Stimulated activated CD8-positive, alpha-beta memory T cell treated with anti-CD3 and anti-CD28 coated beads, Interleukin-7, amount 100 ng/mL, for 48 hours (primary cell): ENCODE measurements around the gene WHAMM.
A peak's percentile ranks its signal among the peaks of the same experiment; 100 is the strongest.
"Not testable (repeated sequence)": the region's sequence is repeated elsewhere in the genome, so short reads cannot be mapped to it uniquely, and the experiment has no call there.

Source experiments
- DNase-seq, 2 donors: peaks; one replicate each; pipeline ENCODE4 v3.0.0-alpha.2; 2020; ENCODE audit warnings: low read depth in 1 of 2; ENCODE audit errors: extremely low read depth in 1 of 2

The WHAMM gene

GRCh38 chr15:82809308-82810060 lies at the start of gene WHAMM:
TSS of gene WHAMM (plus strand) at chr15:82809628. CDS start at chr15:82809727, 99 bp downstream.
- peak; percentile 89 to 95 for DNase-seq

DNA sequence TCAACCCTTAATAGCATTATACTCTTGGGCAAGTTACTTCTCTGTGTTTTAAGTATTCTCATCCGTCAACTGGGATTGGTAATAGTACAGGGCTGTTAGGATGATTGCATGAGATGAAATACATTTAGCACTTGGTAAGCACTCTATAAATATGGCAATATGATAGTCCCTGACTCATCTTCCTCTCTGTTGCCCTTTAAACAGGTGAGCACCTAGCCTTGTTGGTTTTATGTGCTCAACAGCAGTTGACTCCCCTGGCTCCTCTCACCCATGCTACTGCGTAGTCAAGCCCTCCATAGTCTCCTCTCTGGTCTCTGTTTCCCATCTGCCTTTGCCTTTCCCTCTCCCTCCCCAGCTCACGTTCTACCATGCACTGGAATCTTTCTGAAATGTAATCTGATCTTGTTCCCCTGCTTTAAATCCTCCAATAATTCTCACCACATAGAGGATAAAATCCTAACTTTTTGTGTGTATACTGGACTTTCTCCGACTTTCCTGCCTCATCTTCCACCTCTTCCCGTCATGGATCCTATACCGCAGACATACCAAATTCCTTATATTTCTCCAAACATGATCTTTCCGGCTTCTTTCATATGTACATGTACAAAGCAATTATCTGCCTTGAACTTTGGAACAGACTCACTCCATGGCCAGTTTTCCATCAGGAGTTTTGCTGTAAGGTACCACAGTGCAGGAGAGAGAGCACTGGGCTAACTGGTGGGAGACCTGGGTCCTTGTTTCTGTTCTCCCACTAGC lies 45.9 kb upstream of the WHAMM start:
- DNase-seq = no peak

DNA sequence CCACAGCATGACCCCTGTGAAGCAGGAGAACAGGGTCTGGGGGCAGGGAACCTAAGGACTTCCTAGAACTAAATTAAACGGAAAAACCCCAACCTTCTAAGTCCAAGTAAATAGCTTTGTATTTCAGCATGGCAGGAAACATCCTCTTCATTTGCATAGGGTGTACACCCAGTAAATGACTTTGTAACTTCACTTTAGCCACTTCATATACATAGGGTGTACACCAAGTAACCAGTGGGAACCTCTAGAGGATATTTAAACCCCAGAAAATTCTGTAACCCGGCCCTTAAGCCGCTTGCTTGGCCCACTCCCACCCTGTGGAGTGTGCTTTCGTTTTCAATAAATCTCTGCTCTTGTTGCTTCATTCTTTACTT lies 45.3 kb upstream of the WHAMM start:
- DNase-seq = no peak

DNA sequence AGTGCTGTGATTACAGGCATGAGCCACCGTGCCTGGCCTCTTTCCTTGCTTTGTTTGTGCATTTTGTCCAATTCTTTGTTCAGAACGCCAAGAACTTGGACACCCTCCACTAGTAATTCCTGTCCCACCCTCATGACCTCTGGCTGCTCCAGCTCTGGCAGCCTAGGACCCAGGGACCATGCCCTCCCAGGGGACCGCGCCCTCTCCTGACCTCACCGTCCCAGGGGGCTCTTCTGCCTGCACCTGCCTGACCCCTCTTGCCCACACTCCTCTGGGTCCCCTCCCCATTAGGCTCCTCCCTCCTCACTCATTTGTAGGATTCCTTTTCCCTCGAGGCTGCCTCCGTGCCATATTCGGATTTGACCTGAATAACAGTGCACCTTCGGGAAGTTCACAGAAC lies 44.7 kb upstream of the WHAMM start:
- DNase-seq = no peak

DNA sequence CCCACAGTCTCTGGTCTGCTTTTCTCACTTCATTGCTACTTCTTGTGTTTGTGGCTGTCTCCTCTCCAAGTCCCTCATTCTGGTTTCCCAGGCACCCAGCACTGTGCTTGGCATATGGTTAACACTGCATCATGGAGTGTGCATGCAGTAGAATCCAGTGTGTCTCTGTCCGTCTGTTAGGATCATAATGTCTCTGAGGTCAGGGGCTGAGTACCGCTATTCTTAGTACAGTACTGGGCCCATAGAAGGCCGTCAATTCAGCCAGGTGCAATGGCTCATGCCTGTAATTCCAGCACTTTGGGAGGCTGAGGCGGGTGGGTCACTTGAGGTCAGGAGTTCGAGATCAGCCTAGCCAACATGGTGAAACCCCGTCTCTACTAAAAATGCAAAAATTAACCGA lies 43.2 kb upstream of the WHAMM start:
- DNase-seq = not testable (repeated sequence)

DNA sequence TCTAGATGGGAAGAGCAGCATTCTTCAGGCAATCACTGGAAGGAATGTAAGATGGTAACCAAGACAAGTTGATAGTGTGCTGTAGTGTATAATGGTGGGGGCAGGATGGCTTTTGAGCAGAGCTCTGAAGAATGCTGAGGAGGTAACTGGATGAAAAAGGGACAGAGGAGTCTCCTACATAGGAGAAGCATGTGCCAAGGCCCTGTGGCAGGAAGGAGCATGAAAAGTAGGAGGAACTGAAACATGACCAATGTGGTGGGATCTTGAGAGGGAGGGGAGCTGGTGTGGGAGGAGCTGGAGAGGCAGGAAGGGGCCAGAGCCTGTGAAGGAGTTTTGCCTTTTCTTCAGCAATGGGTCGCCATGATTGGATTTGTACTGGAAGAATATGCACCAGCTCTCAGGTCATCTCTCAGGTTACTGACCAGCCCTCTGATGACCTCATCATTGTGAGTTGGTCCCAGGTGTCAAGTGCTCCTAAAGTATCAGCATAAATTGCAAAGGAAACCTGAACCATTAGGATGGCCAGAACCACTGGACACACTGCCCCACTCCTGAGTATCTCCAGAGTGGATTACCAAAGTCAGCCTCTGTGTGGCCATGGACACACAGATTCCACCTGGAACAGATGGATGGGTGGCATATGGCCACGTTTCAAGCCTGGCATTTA lies 42.1 kb upstream of the WHAMM start:
- DNase-seq = no peak

DNA sequence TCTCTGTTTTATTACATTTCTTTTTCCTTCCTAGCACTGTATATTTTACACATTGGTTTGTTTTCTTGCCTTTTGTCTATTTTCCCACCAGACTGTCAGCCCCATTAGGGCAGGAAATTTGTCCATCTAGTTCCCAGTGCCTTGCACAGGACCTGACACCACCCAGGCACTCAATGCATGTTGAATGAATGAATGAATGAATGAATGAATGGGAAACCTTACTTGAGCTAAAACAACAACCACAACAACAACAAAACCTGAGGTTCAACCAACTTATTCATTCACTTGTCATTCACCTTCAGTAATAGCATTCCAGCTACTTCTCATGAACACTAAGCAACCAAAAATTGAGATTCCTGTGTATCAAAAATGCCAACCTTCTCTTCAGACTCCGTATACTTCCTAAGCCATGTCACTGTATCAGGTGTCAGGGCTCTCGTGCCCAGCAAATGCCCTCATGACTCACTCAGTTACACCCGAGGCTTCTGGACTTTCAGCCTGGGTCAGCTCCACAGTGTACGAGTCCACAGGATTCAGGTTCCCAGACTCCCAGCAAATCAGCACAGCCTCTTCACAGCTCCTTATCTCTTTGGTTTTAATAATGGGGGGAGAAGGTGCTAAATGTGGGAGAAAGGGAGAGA lies 40.9 kb upstream of the WHAMM start:
- no peak for DNase-seq

GRCh38 chr15:82771789-82772607 lies 37.4 kb upstream of the WHAMM start:
- no peak for DNase-seq

DNA sequence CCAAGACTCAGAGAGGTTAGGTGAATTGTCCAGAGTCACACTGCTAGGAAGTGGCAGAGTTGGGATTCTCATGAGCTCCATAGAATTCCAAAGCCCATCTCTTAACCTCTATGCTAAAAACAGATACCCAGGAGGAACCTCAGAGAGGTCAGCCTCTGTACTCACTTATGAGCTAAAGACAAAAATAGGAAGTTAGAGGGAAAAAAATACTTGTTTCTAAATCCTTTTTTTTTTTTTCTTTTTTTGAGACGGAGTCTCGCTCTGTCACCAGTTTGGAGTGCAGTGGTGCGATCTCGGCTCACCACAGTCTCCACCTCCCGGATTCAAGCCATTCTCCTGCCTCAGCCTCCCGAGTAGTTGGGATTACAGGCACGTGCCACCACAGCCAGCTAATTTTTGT lies 34.9 kb upstream of the WHAMM start:
- no peak for DNase-seq

DNA sequence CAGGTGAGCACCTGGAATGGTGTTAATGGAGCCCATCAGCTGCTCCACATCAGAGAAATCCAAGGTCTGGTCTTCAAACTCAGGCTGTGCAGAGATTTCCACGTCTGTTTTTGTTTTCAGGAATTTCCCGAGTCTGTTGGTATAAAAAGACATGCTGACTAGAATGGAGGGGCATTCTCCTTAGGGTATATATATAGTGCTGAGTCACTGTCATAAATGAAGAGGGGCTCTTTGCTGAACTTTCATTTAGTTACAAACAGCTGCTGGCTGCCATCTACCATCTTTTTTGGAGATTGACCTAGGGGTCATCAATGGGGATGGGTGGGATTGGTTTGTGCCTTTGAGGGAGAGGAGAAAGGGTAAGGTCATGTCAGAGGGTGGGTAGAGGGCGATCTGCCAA lies 30.7 kb upstream of the WHAMM start:
- no peak for DNase-seq

DNA sequence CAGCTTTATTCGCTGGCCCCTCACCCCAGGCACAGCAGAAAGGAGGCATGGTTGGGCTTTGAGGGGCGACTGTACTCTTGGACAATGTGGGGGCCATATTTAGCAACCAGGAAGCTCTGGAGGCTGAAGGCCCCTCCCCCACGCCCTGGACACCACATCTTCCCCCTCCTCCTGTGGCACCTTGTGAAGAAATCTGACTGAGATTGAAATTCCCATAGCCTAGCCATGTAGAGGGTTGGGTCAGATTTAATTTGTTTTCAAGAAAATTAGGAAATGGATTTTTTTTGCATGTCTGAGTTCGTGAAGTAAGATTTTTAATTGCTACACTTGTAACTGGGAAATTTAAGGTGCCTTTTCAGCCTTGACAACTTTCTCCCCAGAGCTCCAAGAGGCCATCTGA lies 28.1 kb upstream of the WHAMM start:
- DNase-seq = no peak

GRCh38 chr15:82788496-82788895 lies 20.9 kb upstream of the WHAMM start:
- no peak for DNase-seq

DNA sequence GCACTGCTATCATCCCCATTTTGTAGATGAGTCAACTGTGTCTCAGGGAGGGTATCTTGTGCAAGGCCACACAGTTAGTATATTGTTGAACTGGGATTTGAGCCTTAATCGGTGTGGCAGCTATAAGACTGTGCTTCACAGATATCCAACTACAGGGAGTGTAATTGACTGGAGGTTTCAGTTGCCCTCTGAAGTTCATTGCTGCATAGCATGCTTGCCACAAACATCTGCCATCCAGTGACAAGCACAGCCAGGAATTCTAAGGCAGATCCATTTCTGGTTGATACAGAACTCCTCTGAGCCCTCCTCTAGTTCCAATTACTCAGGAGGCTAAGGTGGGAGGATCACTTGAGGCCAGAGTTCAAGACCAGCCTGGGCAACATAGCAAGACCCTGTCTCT lies 19.9 kb upstream of the WHAMM start:
- DNase-seq = no peak

- DNase-seq = no peak
These were observed 19.1 kb upstream of the WHAMM start for GRCh38 chr15:82790321-82790720.

DNA sequence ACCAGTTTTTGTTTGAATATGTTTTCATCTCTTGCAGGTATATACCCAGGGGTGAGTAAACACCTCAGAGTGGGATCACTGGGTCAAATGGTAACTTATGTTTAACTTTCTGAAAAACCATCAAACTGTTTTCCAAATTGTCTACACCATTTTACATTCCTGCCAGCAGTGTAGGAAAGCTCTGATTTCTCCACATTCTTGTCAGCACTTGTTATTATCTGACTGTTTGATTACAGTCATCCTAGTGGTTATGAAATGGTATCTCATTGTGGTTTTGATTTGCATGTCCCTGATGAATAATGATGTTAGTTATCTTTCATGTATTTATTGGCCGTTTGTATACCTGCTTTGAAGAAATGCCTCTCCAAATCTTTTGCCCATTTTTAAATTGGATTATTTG lies 17.4 kb upstream of the WHAMM start:
- no peak for DNase-seq

DNA sequence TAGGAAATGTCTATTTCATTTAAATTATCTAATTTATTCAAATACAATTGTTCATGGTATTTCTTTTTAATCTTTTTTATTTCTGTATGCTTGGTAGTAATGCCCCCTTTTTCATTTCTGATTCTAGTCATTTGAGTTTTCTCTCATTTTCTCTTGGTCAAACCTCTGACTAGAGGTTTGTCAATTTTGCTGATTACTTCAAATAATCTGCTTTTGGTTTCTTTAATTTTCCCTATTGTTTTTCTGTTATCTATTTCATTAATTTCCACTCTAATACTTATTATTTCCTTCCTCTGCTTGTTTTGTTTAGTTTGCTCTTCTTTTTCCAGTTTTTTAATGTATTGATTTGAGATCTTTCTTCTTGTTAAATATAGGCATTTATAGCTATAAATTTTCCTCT lies 15.7 kb upstream of the WHAMM start:
- no peak for DNase-seq

GRCh38 chr15:82798104-82798503 lies 11.3 kb upstream of the WHAMM start:
- DNase-seq = no peak

DNA sequence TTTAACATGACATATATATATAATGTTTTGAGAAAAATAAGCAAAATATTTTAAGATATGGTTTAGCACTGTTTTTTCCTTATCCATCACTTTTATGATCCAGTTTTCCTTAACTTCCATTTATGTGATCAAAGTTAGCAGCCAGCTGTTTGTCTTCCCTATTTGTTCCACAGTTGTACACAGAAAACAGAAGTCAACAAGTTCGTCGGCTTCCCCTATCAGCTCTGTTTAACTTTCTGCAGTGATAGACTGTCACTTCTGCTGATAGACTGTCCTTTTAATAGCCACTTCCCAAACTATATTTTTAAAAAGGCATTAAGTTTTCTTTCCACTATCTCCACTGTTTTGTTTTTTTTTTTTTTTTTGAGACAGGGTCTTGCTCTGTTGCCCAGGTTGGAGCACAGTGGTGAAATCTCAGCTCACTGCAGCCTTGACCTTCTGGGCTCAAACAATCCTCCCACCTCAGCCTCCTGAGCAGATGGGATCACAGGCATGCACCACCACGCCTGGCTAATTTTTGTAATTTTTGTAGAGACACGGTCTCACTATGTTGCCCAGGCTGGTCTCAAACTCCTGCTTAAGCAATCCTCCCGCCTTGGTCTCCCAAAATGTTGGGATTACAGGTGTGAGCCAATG lies 10.8 kb upstream of the WHAMM start:
- DNase-seq = no peak

DNA sequence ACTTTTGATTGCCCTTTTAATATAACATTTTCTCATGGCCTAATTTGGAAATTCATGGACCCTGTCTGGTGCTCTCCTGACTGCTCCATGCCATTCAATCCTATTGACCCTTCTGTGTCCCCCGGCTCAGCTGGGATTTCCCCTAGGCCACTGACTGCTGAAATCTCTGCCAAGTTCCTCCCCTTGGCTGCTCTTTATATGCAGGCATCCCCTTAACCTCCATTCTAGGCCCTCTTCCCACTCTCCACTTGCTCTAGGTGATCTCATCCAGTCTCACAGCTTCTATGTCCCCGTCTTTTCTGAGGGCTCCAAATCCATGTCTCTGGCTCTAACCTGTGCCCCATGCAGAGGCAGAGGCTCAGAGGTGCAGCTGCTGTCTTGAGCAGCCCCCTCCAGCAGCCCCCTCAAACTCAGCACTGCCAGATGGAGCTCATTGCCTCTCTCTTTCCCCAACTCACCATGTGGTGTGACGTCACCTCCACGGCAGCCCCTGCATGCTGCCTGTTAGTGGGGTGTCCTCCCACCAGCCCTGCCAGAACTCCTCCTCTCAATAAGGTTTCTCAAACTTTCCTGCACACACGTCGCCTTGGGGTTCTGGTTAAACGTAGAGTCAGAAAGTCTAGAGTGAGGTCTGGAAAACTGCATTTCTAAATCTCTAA lies 10.1 kb upstream of the WHAMM start:
- DNase-seq = no peak

- DNase-seq = no peak
These were observed 6.9 kb upstream of the WHAMM start for GRCh38 chr15:82802497-82802896.
